ENCODE measurements around the gene CAMTA1. TPM values are rescaled to one million over a fixed set of nuclear protein-coding genes. Genes with fewer than 3 reads are reported as not detected.

Gene CAMTA1
- total RNA-seq, 1 experiment from 2014 or later: 69.5 TPM

DNA sequence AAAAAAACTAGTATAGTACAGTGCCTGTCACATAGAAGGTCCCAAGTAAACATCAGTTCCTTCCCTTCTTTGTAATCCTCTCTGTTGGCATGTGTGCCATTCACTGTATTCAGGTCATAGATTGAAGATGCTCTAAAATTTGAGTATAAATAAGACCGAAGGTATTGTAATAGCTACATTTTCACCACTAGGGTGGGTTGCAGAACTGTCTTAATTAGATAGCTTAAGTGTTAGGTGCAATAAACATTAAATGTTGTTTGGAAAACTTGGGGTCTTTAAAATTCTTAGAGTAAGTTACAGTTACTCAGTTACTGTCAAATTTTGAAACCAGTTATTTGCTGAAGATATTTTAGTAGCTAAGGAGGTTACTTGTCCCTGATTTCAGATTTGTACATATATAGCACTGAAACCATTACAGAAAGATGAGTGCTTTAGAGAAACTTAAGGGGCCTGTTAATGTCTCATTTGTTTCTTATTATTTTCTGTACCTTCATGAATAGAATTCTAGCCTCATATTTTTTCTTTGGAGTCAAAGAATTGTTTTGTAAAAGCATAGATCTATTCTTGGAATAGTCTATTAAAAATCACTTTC lies 1023.1 kb downstream of the CAMTA1 start:
- RAD21 ChIA-PET (ENCODE audit: low non-redundant PET in 1 of 2, low total read pairs in 2 of 2, uncharacterized antibody in 2 of 2, unreplicated experiment in 2 of 2): interaction anchor here (0.7 to 1.0 kb wide), 3 partner anchors 13 to 167 kb away, joined by 3 to 5 read pairs (median 3); no protein-coding TSS in a partner anchor

More for the DNA sequence above, 1023.1 kb downstream of the CAMTA1 start:
- peak; percentile 37 for DNase-seq (ENCODE audit: low read depth, low spot score)
- BruUV-seq (replicated peaks): no TSS peak
- Histone ChIP-seq H3K9me3 (ENCODE audit: control insufficient read depth in 1 of 2, insufficient read depth in 1 of 2, low read depth in 1 of 2, low read length in 2 of 2) (peaks cover 4 to 5% of the 10 kb centered on the region in 2 experiments; a peak in 3 of 4 replicates), H2AFZ (ENCODE audit: low read depth, low read length, poor library complexity, severe bottlenecking) (no peak overlapping the region), H3K27ac (ENCODE audit: low read depth, low read length) (no peak overlapping the region), H3K79me2 (ENCODE audit: insufficient read depth, low read length) (no peaks in the 10 kb centered on the region), H3K9me2 (ENCODE audit: insufficient read depth) (no peaks in the 10 kb centered on the region), H3K27me3 (ENCODE audit: insufficient read depth, low read length) (no peaks in the 10 kb centered on the region), H3K9ac (ENCODE audit: low read length) (no peak overlapping the region), H4K20me1 (ENCODE audit: insufficient read depth) (no peaks in the 10 kb centered on the region), H3K4me2 (ENCODE audit: low read length) (no peak overlapping the region), H3K36me3 (ENCODE audit: control insufficient read depth in 1 of 2, insufficient read depth in 2 of 2, low read length in 2 of 2) (peaks cover 2 to 9% of the 10 kb centered on the region in 2 experiments; a peak in 1 of 4 replicates), H3K4me3 (replicated peaks in 1 of 2; ENCODE audit: low read depth in 1 of 2, low read length in 2 of 2) (no peak overlapping the region), H3K4me1 (ENCODE audit: control insufficient read depth in 1 of 2, insufficient read depth in 2 of 2, low read length in 2 of 2) (peaks cover 3 to 11% of the 10 kb centered on the region in 2 experiments; a peak in 3 of 4 replicates)
- intact Hi-C loops (cut with micrococcal nuclease): loop anchor here (1.0 kb wide), 1 partner anchor 94 kb away; no protein-coding TSS in a partner anchor
- ATAC-seq: peak; percentile 77
- TF ChIP-seq, protein P1, sequence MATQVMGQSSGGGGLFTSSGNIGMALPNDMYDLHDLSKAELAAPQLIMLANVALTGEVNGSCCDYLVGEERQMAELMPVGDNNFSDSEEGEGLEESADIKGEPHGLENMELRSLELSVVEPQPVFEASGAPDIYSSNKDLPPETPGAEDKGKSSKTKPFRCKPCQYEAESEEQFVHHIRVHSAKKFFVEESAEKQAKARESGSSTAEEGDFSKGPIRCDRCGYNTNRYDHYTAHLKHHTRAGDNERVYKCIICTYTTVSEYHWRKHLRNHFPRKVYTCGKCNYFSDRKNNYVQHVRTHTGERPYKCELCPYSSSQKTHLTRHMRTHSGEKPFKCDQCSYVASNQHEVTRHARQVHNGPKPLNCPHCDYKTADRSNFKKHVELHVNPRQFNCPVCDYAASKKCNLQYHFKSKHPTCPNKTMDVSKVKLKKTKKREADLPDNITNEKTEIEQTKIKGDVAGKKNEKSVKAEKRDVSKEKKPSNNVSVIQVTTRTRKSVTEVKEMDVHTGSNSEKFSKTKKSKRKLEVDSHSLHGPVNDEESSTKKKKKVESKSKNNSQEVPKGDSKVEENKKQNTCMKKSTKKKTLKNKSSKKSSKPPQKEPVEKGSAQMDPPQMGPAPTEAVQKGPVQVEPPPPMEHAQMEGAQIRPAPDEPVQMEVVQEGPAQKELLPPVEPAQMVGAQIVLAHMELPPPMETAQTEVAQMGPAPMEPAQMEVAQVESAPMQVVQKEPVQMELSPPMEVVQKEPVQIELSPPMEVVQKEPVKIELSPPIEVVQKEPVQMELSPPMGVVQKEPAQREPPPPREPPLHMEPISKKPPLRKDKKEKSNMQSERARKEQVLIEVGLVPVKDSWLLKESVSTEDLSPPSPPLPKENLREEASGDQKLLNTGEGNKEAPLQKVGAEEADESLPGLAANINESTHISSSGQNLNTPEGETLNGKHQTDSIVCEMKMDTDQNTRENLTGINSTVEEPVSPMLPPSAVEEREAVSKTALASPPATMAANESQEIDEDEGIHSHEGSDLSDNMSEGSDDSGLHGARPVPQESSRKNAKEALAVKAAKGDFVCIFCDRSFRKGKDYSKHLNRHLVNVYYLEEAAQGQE (IDR thresholded peaks at IDR 0.05; ENCODE audit: low read depth): no peak
- TF ChIP-seq RAD21 (IDR thresholded peaks at IDR 0.05; ENCODE audit: low read depth) (peak; percentile 78), SIN3A (IDR thresholded peaks at IDR 0.05; ENCODE audit: low read depth) (no peak)
- TF ChIP-seq, protein P2, sequence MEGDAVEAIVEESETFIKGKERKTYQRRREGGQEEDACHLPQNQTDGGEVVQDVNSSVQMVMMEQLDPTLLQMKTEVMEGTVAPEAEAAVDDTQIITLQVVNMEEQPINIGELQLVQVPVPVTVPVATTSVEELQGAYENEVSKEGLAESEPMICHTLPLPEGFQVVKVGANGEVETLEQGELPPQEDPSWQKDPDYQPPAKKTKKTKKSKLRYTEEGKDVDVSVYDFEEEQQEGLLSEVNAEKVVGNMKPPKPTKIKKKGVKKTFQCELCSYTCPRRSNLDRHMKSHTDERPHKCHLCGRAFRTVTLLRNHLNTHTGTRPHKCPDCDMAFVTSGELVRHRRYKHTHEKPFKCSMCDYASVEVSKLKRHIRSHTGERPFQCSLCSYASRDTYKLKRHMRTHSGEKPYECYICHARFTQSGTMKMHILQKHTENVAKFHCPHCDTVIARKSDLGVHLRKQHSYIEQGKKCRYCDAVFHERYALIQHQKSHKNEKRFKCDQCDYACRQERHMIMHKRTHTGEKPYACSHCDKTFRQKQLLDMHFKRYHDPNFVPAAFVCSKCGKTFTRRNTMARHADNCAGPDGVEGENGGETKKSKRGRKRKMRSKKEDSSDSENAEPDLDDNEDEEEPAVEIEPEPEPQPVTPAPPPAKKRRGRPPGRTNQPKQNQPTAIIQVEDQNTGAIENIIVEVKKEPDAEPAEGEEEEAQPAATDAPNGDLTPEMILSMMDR (IDR thresholded peaks at IDR 0.05 in 2 of 3, conservative IDR thresholded peaks at IDR 0.05 in 1 of 3; ENCODE audit: borderline replicate concordance in 1 of 3, insufficient read depth in 1 of 3, low read depth in 2 of 3, low read length in 2 of 3): peak; percentile 52 to 82 (median 65); a peak in 5 of 6 replicates
- ChIA-PET CTCF (interaction anchor here (0.6 to 1.5 kb wide), 17 partner anchors 9 to 541 kb away, joined by 3 to 12 read pairs (median 4); no protein-coding TSS in a partner anchor), POLR2A (interaction anchor here (0.7 kb wide), 1 partner anchor 101 kb away, joined by 3 read pairs; no protein-coding TSS in a partner anchor)

Measured in HCT116 (cell line).